ENCODE data around the gene NPAS1.

- TF ChIP-seq GATA2 (IDR thresholded peaks at IDR 0.05; ENCODE audit: low read depth, low read length), result no peak
- no peak for TF ChIP-seq GATA3 (IDR thresholded peaks at IDR 0.05; ENCODE audit: low read depth, low read length)
Observed at GRCh38 chr19:47020132-47020805, 632 bp downstream of the NPAS1 start.

All from SH-SY5Y (cell line).